Stimulated activated CD8-positive, alpha-beta memory T cell treated with anti-CD3 and anti-CD28 coated beads, Interleukin-15, amount 100 ng/mL, for 48 hours (primary cell): Measurements from ENCODE around the gene PSKH1.
"Not testable (repeated sequence)": the region's sequence is repeated elsewhere in the genome, so short reads cannot be mapped to it uniquely, and the experiment has no call there.

ENCODE experiments used
- DNase-seq, 2 donors: peaks; one replicate each; pipeline ENCODE4 v3.0.0-alpha.2; 2020; ENCODE audit warnings: low read depth in 2 of 2

Gene PSKH1

GRCh38 chr16:67886387-67886786, 6.7 kb upstream of the PSKH1 start:
- DNase-seq = no peak

- no peak for DNase-seq
Measured at GRCh38 chr16:67888331-67888730, 4.7 kb upstream of the PSKH1 start.

- no peak for DNase-seq
Measured at GRCh38 chr16:67892375-67892774, 679 bp upstream of the PSKH1 start.

GRCh38 chr16:67893743-67894399, 817 bp downstream of the PSKH1 start:
- no peak for DNase-seq

GRCh38 chr16:67897231-67897630, 4.2 kb downstream of the PSKH1 start:
- DNase-seq = no peak

- no peak for DNase-seq
Measured at GRCh38 chr16:67901734-67902133, 8.7 kb downstream of the PSKH1 start.

- no peak for DNase-seq
Measured at GRCh38 chr16:67902831-67903230, 9.8 kb downstream of the PSKH1 start.

- DNase-seq = no peak
Measured at GRCh38 chr16:67907397-67908180, 14.5 kb downstream of the PSKH1 start.

- DNase-seq = no peak
Measured at GRCh38 chr16:67909056-67909742, 16.1 kb downstream of the PSKH1 start.

GRCh38 chr16:67910158-67910557, 17.1 kb downstream of the PSKH1 start:
- peak in 1 of 2 donors; percentile 25 for DNase-seq

GRCh38 chr16:67914758-67915495, 21.9 kb downstream of the PSKH1 start:
- DNase-seq = no peak

GRCh38 chr16:67915496-67915769, 22.4 kb downstream of the PSKH1 start:
- not testable (repeated sequence) for DNase-seq

- no peak for DNase-seq
Measured at GRCh38 chr16:67915831-67916723, 23.0 kb downstream of the PSKH1 start.

GRCh38 chr16:67917140-67917851, 24.2 kb downstream of the PSKH1 start:
- no peak for DNase-seq

- DNase-seq = peak in 1 of 2 donors; percentile 46
Measured at GRCh38 chr16:67917852-67918236, 24.8 kb downstream of the PSKH1 start.

- no peak for DNase-seq
Measured at GRCh38 chr16:67919622-67920221, 26.7 kb downstream of the PSKH1 start.

- no peak for DNase-seq
Measured at GRCh38 chr16:67922221-67922620, 29.2 kb downstream of the PSKH1 start.

GRCh38 chr16:67922740-67923139, 29.7 kb downstream of the PSKH1 start:
- DNase-seq = no peak

GRCh38 chr16:67923414-67924116, 30.5 kb downstream of the PSKH1 start:
- no peak for DNase-seq
